Left ventricle myocardium inferior (tissue), 1 donor: ENCODE measurements around the gene SAMD4A. TPM values are rescaled to one million over a fixed set of nuclear protein-coding genes. Genes with fewer than 3 reads are reported as not detected.

Experiments
- DNase-seq: peaks from one replicate; pipeline ENCODE4 v3.0.0-alpha.2; 2020
- H3K27ac ChIP-seq: fragments of 200-600 bp; replicated peaks from 2 replicates; pipeline ENCODE4 v1.8.0; 2021
- H3K27me3 ChIP-seq: fragments of 200-600 bp; 2 replicates; pipeline ENCODE4 v1.8.0; 2021; ENCODE audit warnings: low read depth
- H3K36me3 ChIP-seq: fragments of 200-600 bp; 2 replicates; pipeline ENCODE4 v1.8.0; 2021
- H3K4me1 ChIP-seq: fragments of 200-600 bp; 2 replicates; pipeline ENCODE4 v1.8.0; 2021
- H3K4me3 ChIP-seq: fragments of 200-600 bp; 2 replicates; pipeline ENCODE4 v1.8.0; 2021; ENCODE audit warnings: mild to moderate bottlenecking, moderate library complexity
- H3K9me3 ChIP-seq: fragments of 200-600 bp; replicated peaks from 2 replicates; pipeline ENCODE4 v1.8.0; 2021
- intact Hi-C: fragments of 100-400 bp; cut with micrococcal nuclease; formaldehyde crosslinking; loops from one replicate; pipeline ENCODE4 v1.11.0; 2022
- total RNA-seq: library from RNA; stranded (reverse); fragmentation: NEBNext Ultra II Directional; extraction: Animal tissue kit (Norgen Biotek cat#: 25700); gene quantifications from one replicate; pipeline ENCODE4 v1.2.1, GENCODE V29; 2021
- TF ChIP-seq, protein P1 (sequence below): fragments of 200-600 bp; IDR thresholded peaks from 2 replicates; pipeline ENCODE4 v1.8.0; 2021; ENCODE audit warnings: antibody characterized with exemption, mild to moderate bottlenecking, borderline replicate concordance
- donor health status: DM: no; HTN: yes; CAD: no; lungs with severe emphysema.

SAMD4A gene
- total RNA-seq, 1 donor from 2014 or later: 173 TPM

DNA sequence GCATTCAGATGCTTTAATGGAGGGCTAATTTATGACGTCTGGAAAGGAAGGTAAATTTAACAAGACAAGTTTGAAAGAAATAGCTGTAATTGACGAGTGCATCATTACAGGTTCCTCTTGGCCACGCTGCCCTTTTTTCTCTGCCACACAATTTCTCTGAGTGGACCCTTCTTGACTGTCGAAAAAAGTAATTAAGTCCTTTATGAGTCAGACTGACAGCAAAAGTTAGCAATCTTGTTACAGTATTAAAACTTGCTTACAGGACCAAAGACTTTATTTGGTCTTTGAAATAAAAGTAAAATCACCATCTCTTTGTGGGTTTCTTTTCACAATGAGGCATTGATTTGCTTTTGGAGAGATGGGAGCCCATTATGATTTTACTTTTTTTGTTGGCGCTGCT, 42.6 kb downstream of the SAMD4A start:
- H3K27ac ChIP-seq: peak overlapping the region; percentile 53
- H3K27me3 ChIP-seq: no peaks in the 10 kb centered on the region
- peaks cover 80% of the 10 kb centered on the region for H3K4me1 ChIP-seq
- H3K9me3 ChIP-seq: peaks cover 8% of the 10 kb centered on the region
- intact Hi-C loops: no loop called here
- H3K36me3 ChIP-seq: no peaks in the 10 kb centered on the region
- TF ChIP-seq, protein P1, sequence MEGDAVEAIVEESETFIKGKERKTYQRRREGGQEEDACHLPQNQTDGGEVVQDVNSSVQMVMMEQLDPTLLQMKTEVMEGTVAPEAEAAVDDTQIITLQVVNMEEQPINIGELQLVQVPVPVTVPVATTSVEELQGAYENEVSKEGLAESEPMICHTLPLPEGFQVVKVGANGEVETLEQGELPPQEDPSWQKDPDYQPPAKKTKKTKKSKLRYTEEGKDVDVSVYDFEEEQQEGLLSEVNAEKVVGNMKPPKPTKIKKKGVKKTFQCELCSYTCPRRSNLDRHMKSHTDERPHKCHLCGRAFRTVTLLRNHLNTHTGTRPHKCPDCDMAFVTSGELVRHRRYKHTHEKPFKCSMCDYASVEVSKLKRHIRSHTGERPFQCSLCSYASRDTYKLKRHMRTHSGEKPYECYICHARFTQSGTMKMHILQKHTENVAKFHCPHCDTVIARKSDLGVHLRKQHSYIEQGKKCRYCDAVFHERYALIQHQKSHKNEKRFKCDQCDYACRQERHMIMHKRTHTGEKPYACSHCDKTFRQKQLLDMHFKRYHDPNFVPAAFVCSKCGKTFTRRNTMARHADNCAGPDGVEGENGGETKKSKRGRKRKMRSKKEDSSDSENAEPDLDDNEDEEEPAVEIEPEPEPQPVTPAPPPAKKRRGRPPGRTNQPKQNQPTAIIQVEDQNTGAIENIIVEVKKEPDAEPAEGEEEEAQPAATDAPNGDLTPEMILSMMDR: no peak
- H3K4me3 ChIP-seq: no peak overlapping the region
- DNase-seq: no peak

DNA sequence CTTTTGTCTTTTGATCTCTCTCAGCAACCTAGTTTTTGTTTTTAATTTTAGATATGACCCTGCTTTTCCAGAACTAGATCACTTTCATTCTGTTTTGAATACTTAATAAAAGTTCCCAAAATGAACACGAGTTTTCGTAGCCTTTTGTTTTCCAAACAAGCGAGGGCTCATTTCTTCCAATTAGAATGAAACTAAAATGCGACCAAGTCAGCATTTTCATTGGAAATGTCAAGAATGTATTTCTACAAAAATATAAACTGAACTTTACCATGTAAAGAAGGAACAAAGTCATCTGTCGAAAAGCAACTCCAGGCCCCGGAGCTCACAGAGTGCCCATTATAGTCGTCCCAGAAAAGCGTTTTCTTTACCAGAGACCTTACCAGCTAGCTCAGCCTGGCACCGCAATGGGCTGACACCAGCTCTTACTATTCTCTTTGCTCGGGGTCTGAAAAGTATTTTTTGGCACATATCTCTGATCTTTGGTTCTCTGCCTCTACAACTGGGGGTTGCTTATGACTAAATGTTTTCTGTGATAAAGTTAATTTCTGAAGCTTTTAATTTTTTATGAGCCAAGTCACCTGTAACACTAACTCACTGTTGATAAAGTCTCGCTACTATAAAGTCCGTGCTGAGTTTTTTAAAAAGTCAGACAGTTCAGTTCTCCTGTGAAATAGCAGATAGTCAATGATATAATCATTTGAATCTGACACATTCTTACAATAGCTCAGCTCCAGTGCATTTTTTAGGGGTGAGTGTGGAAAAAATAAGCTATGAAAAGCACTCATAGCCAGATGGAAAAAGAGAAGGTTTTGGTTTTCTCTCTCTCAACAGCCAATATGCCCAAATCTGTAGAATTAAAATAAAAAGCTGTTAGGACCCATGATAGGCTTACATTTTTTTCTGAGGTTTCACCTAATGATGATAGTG, 43.4 kb downstream of the SAMD4A start:
- DNase-seq: no peak
- Histone ChIP-seq H3K36me3 (no peaks in the 10 kb centered on the region), H3K27me3 (no peaks in the 10 kb centered on the region), H3K27ac (peak overlapping the region; percentile 53), H3K4me3 (no peak overlapping the region), H3K4me1 (peaks cover 80% of the 10 kb centered on the region), H3K9me3 (peaks cover 8% of the 10 kb centered on the region)
- intact Hi-C loops: no loop called here
- TF ChIP-seq, protein P1: no peak

DNA sequence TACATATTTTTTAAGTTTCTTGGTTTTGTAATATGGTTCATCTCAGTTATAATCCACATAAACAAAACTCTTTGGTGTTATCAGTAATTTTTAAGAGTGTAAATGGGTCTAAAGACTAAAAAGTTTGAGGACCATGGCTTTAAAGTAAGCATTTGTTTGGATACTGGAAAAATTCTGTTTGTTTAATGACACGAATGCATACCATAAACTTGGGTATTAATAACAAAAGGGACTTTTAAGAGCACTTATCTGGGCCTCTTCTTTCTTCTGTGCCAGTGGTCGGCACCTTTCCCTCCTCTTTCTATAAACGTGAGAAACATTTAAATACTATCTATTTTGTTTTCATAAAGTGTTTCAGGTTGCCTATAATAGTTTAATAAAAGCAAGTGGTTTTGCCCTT, 47.4 kb downstream of the SAMD4A start:
- H3K36me3 ChIP-seq: no peaks in the 10 kb centered on the region
- DNase-seq: no peak
- no peak overlapping the region for H3K4me3 ChIP-seq
- no peak overlapping the region for H3K27ac ChIP-seq
- TF ChIP-seq, protein P1: no peak
- peaks cover 58% of the 10 kb centered on the region for H3K4me1 ChIP-seq
- intact Hi-C loops: no loop called here
- peaks cover 9% of the 10 kb centered on the region for H3K9me3 ChIP-seq
- H3K27me3 ChIP-seq: no peaks in the 10 kb centered on the region

DNA sequence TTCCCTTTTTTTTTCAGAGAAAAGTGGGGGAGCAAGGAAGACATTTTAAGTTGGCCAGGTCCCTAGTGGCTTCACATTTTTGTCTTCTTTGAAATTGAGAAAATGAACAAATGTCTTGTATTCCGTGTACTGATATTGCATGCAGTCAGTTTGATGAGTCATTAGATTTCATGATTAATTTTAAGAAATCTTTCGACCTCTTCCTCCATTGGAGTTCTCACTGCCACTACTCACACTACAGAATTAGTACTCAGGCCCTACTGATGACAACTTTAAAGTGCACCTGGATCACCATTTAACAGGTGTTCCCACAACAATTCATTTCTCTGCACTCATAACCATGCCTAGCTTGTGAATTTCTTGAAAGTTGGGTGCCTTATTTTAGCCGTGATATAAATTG, 50.5 kb downstream of the SAMD4A start:
- intact Hi-C loops: no loop called here
- Histone ChIP-seq H3K27ac (no peak overlapping the region), H3K9me3 (peaks cover 9% of the 10 kb centered on the region), H3K27me3 (no peaks in the 10 kb centered on the region), H3K36me3 (no peaks in the 10 kb centered on the region), H3K4me3 (no peak overlapping the region), H3K4me1 (peaks cover 50% of the 10 kb centered on the region)
- no peak for DNase-seq
- TF ChIP-seq, protein P1: no peak

DNA sequence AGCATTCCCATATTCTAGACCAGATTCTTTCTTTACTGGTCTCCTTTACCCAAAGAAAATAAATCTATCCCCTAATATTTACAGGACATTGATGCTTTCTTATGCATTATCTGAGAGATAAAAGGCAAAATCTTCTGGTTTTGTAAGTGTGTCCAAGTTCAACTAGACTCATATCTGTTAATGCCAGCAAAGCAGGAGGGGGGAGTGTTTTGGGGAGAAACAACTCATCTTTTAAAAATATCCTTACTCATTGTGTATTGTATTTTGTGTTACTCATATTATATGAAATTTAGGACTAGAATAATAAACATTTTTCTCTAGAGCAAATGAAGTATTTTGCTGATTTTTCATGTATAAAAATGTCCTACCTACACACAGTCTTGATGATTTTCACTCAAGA, 54.8 kb downstream of the SAMD4A start:
- Histone ChIP-seq H3K27ac (no peak overlapping the region), H3K9me3 (peaks cover 9% of the 10 kb centered on the region), H3K27me3 (no peaks in the 10 kb centered on the region), H3K36me3 (no peaks in the 10 kb centered on the region), H3K4me1 (peaks cover 57% of the 10 kb centered on the region), H3K4me3 (no peak overlapping the region)
- TF ChIP-seq, protein P1: no peak
- intact Hi-C loops: no loop called here
- DNase-seq: no peak
